LNCAP (cell line): ENCODE measurements around the gene RARG.

Source experiments
- TF ChIP-seq, protein P1 (sequence below): fragments of 450-650 bp; IDR thresholded peaks from 2 replicates; pipeline ENCODE4 v1.5.1; 2017; ENCODE audit warnings: mild to moderate bottlenecking

The RARG gene

DNA sequence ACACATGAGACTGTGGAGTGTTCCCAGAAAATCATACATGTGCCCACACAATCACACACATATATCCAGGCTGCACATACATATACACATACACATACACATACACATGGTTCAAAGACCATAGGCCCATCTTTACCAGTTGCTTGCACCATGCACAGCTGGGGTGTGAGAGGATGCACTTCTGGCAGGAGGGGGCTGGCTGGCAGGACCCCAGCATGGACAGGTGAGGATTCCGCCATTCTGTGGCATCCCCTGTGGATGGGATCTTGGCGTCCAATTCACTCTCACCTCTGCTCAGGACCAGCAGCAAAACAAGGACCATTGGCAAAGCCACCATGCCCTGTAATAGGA is 31.9 kb downstream of the RARG start:
- TF ChIP-seq, protein P1, sequence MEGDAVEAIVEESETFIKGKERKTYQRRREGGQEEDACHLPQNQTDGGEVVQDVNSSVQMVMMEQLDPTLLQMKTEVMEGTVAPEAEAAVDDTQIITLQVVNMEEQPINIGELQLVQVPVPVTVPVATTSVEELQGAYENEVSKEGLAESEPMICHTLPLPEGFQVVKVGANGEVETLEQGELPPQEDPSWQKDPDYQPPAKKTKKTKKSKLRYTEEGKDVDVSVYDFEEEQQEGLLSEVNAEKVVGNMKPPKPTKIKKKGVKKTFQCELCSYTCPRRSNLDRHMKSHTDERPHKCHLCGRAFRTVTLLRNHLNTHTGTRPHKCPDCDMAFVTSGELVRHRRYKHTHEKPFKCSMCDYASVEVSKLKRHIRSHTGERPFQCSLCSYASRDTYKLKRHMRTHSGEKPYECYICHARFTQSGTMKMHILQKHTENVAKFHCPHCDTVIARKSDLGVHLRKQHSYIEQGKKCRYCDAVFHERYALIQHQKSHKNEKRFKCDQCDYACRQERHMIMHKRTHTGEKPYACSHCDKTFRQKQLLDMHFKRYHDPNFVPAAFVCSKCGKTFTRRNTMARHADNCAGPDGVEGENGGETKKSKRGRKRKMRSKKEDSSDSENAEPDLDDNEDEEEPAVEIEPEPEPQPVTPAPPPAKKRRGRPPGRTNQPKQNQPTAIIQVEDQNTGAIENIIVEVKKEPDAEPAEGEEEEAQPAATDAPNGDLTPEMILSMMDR, result no peak

DNA sequence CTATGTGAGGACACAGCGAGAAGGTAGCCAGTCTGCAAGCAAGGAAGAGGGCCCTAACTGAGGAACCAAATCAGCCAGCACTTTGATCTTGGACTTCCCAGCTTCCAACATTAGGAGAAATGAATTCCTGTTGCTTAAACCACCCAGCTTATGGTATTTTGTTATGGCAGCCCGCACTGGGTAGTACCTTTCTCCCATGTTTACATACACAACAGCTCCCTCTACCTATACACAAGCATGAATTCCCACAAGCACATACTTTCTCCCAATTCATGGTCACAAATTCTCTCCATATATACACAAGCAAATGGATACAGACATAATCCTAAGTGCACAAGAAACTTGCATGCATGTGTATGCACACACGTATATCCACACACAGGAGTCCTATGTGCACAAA is 32.3 kb downstream of the RARG start:
- TF ChIP-seq, protein P1, result no peak

DNA sequence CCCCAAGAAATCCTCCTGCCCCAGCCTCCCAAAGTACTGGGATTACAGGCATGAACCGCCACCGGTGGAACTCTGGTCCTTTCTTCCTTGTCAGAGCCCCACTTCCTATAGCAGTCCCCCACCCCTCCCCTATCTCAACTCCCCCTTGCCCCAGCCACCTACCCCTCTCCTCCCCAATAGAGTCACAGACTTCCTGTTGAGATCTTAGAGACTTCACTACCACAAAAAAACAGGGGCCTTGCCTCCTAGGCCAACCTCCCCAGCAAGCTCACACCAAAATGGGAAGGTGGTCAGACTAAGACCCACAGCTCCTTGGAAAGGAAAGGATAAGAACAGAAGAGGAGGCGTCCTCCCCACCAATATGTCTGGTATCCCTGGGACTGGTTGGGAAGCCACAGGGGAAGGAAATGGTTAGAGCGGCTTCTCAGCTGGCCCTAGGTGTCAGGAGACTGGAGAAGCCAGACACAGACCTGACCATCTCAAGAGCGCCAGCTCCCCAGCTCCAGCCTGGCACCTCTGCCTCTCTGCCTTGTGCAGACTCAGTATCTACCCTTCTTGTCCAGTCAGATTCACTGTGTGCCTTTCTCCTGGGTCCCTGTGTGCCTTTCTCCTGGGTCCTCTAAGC is 33.4 kb downstream of the RARG start:
- TF ChIP-seq, protein P1, result no peak

DNA sequence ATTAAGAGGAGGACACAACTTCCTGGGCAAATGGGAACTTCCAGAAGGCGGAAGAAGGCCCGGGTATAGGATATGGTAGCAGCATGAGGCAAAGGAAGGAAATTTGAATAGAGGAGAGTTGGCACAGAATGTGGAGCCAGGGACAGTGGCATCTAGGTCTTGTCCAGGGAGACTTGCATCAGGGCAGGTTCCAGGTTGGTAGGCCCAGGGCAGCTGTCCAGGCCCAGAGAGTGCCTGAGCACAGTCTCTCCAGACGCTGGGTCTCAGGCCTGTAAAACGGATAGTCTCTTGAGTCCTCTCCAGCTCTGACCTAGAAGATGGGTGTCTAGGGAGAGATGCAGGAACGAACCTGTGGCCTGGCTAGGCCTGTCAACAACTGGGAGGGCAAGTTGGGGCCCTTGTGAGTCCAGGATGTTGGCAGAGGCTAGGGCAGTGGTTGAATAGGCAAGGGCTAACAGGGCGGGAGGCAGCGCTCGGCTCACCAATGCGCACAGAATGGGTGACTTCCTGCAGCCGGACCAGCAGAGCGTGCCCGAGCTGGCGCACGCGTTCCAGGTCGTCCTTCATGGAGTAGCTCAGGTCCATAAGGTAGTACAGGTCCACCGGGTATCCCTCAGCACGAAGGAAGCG is 34.9 kb downstream of the RARG start:
- TF ChIP-seq, protein P1, result no peak

DNA sequence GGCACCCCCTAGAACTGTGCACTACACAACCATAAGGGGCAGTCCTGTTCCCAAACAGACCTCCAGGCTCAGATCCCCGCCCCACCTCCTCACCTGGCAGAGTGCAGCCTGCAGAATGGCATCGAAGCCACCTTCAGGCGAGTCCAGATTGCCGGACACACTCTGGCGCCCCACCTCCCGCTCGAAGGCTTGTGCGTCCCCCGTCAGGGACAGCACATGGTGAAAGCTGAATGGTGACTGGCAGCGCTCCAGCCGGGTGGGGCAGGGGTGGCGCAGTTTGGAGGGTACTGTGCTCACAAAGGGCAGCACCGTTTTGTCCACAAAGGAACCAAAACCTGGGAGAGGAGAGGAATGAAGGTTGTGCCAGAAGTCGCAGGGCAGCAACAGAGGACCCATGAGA is 35.5 kb downstream of the RARG start:
- TF ChIP-seq, protein P1, result no peak

DNA sequence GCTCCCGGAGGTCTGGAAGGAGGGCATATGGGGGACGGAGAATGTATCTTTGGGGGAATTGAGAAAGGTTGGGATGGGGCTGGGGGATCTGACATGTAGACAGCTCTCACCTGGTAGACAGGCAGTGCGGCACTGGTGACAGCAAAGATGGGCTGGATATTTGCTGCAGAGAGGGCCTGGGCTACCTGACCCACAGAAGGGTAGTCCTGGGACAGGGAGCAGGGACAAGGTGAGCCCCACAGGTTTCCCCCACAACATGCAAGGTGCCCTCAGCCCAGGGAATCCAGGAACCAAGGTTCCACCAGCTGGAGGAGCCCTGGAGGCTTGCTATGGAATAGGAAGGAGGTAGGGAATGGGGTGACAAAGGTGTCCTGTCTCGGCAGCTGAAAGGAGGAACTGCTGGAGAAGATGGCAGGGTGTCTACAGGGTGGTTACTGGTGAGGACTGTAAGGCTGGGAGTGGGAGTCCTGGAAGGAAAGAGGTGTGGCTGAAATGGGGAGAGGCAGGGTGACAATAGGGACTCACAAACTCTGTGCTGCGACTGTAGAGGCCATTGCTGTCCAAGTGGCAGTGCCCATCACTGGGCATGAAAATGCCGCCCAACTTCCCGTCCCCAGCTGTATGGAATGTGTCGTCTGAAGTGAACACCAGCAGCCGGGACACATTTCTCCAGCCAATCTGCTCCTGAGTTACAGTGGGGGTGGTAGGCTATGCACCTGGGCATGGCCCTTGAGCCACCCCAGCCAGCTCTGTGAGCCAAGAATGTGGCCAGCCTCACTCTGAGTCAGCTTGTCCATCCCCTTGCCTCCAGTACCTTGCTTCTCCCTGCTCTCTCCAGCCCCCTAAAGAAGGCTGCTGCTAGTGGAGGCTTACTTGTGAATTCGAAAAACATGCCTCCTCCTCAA is 36.2 kb downstream of the RARG start:
- TF ChIP-seq, protein P1, result no peak

DNA sequence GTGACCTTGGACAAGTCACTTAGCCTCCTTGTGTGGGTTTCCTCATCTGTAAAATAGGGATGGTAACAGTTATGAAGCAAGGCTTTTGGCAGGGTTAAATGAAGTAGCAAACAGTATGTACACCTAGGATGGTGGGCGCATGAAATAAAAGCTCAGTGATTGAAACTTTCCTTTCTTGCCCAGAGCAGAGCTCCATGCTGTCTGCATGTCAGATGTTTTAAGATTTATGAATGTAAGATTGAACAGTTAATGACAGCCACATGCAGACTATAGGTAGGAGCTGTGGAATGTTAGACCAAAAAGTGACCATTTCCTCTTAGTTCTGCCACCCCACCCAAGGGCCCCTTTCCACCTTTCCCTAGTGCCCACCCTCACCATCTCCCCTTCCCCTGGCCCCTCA is 37.0 kb downstream of the RARG start:
- TF ChIP-seq, protein P1, result no peak
